K562 (cell line): ENCODE data around the gene RMND5A. TPM values are rescaled to one million over a fixed set of nuclear protein-coding genes. Genes with fewer than 3 reads are reported as not detected.

Experiments
- ATAC-seq: fragments of 200-7000 bp; cut with Tn5 transposase; 3 replicates; pipeline ENCODE4 v1.9.1; 2020; ENCODE audit warnings: moderate library complexity
- BruUV-seq: library from RNA; stranded (reverse); fragments of 400-500 nt; replicated peaks from 2 replicates; lab custom pipeline; 2021; lab: Mats Ljungman, UMichigan
- CTCF ChIA-PET: fragments of 300-600 bp; formaldehyde crosslinking; extraction: SDS; loops from one replicate; lab custom pipeline; 2021; ENCODE audit warnings: low intra/inter-chr PET ratio; lab: Yijun Ruan, JAX
- POLR2A ChIA-PET: fragments of 300-600, 350-650 bp; sonication (Branson Sonifier 250); formaldehyde crosslinking; extraction: SDS; loops from one replicate; lab custom pipeline; 2021; ENCODE audit warnings: antibody characterized with exemption, inconsistent platforms; lab: Yijun Ruan, JAX
- DNase-seq, 4 experiments: peaks; one replicate each; pipeline versions ENCODE4 v3.0.0 to v3.0.0-alpha.2; 2011 to 2018; ENCODE audit warnings: low spot score in 3 of 4, mixed read lengths in 3 of 4; ENCODE audit errors: extremely low read depth in 1 of 4
- FAIRE-seq: peaks from 2 replicates; lab custom pipeline; 2011; peaks lifted over from hg19 to GRCh38; lab: Jason Lieb, UNC
- H2AFZ ChIP-seq: 2 replicates; pipeline ENCODE4 v1.6.0; 2011; ENCODE audit warnings: low read depth, low read length, control low read depth, inconsistent platforms
- H3K27ac ChIP-seq: fragments of 200-600 bp; 3 replicates; pipeline ENCODE4 v1.8.0; 2011; ENCODE audit warnings: low read depth, mild to moderate bottlenecking, control low read depth, inconsistent platforms, low read length, moderate library complexity, mixed read lengths; ENCODE audit errors: extremely low read depth
- H3K27me3 ChIP-seq, 2 experiments: fragments of 300-600 bp in 1 of 2; 2 replicates in 1 of 2; 3 replicates in 1 of 2; pipeline versions ENCODE4 v1.6.0 to v1.8.0; 2011; ENCODE audit warnings: inconsistent platforms in 2 of 2, low read length in 2 of 2, mild to moderate bottlenecking in 1 of 2, mixed read lengths in 1 of 2, moderate library complexity in 1 of 2; ENCODE audit not compliant: control insufficient read depth in 2 of 2, insufficient read depth in 2 of 2
- H3K36me3 ChIP-seq: fragments of 300-600 bp; 3 replicates; pipeline ENCODE4 v1.8.0; 2011; ENCODE audit warnings: mild to moderate bottlenecking, low read length, inconsistent platforms; ENCODE audit not compliant: control insufficient read depth, insufficient read depth
- H3K4me1 ChIP-seq, 2 experiments: fragments of 200-600 bp in 1 of 2; replicated peaks in 1 of 2; 2 replicates in 1 of 2; 3 replicates in 1 of 2; pipeline versions ENCODE4 v1.5.1 to v1.8.0; 2011; ENCODE audit warnings: inconsistent platforms in 2 of 2, low read length in 2 of 2, mild to moderate bottlenecking in 1 of 2, mixed read lengths in 1 of 2, moderate library complexity in 1 of 2; ENCODE audit not compliant: control insufficient read depth in 2 of 2, insufficient read depth in 2 of 2
- H3K4me2 ChIP-seq: 2 replicates; pipeline ENCODE4 v1.6.1; 2011; ENCODE audit warnings: low read length, control low read depth, inconsistent platforms, mixed read lengths; ENCODE audit not compliant: insufficient read depth
- H3K4me3 ChIP-seq: fragments of 200-600 bp; sonication (generic), shearing (Covaris generic); 2 replicates; pipeline ENCODE4 v1.5.1; 2016; ENCODE audit warnings: control low read depth, inconsistent platforms
- H3K79me2 ChIP-seq: fragments of 200-600 bp; 3 replicates; pipeline ENCODE4 v1.8.0; 2011; ENCODE audit warnings: low read length, inconsistent platforms; ENCODE audit not compliant: control insufficient read depth, insufficient read depth
- H3K9ac ChIP-seq, 2 experiments: 2 replicates each; pipeline versions ENCODE4 v1.6.0 to v1.6.1; 2011; ENCODE audit warnings: low read depth in 2 of 2, low read length in 2 of 2, control low read depth in 1 of 2, inconsistent platforms in 1 of 2, mild to moderate bottlenecking in 1 of 2, mixed read lengths in 1 of 2; ENCODE audit not compliant: insufficient read depth in 1 of 2
- H3K9me1 ChIP-seq: one replicate; pipeline ENCODE4 v1.6.0; 2011; ENCODE audit warnings: inconsistent platforms, mild to moderate bottlenecking, low read length, moderate library complexity; ENCODE audit not compliant: control insufficient read depth, insufficient read depth
- H3K9me3 ChIP-seq: replicated peaks from 2 replicates; pipeline ENCODE4 v1.5.1; 2011; ENCODE audit warnings: low read depth, low read length, inconsistent platforms; ENCODE audit not compliant: control insufficient read depth, insufficient read depth
- H4K20me1 ChIP-seq: replicated peaks from 2 replicates; pipeline ENCODE4 v1.6.1; 2011; ENCODE audit warnings: low read length, inconsistent platforms, mixed read lengths; ENCODE audit not compliant: control insufficient read depth, insufficient read depth
- BRF2 ChIP-seq: IDR thresholded peaks from 3 replicates; pipeline ENCODE4 v1.6.1; 2011; ENCODE audit warnings: borderline replicate concordance, mild to moderate bottlenecking; ENCODE audit not compliant: insufficient read length, insufficient read depth
- CEBPG ChIP-seq, 3 experiments: fragments of 200-800 bp in 1 of 3; sonication (Bioruptor generic) in 1 of 3; sonication (generic) in 1 of 3; formaldehyde crosslinking in 1 of 3; IDR thresholded peaks in 2 of 3; conservative IDR thresholded peaks in 1 of 3; 2 replicates each; pipeline versions ENCODE4 v1.6.1 to v1.8.0; 2016 to 2022; ENCODE audit warnings: missing compliant biosample characterization in 2 of 3, missing genetic modification characterization in 2 of 3, mild to moderate bottlenecking in 1 of 3, missing genetic modification reagents in 1 of 3
- JUN ChIP-seq, 2 experiments: sonication (generic) in 1 of 2; formaldehyde crosslinking in 1 of 2; IDR thresholded peaks; 2 replicates each; pipeline versions ENCODE4 v1.6.1 to v1.8.0; 2012 to 2022; ENCODE audit warnings: borderline replicate concordance in 2 of 2, mild to moderate bottlenecking in 2 of 2, improper control_type of control experiment in 1 of 2, low read depth in 1 of 2, low read length in 1 of 2, missing genetic modification reagents in 1 of 2
- JUNB ChIP-seq: fragments of 450-650 bp; formaldehyde crosslinking; conservative IDR thresholded peaks from 2 replicates; pipeline ENCODE4 v1.4.0; 2020; ENCODE audit warnings: mild to moderate bottlenecking
- PCBP2 ChIP-seq: fragments of 200-400 bp; formaldehyde crosslinking; IDR thresholded peaks from 2 replicates; pipeline ENCODE4 v1.6.1; 2018; ENCODE audit warnings: low read length, low read depth, mild to moderate bottlenecking, moderate library complexity; ENCODE audit not compliant: poor library complexity, severe bottlenecking
- PKNOX1 ChIP-seq: fragments of 450-650 bp; IDR thresholded peaks from 2 replicates; pipeline ENCODE4 v1.6.1; 2016
- SMC3 ChIP-seq: conservative IDR thresholded peaks from 2 replicates; pipeline ENCODE4 v1.6.1; 2011; ENCODE audit warnings: low read depth, low read length, improper control_type of control experiment; ENCODE audit not compliant: insufficient read depth
- TEAD4 ChIP-seq, 2 experiments: sonication (generic) in 1 of 2; formaldehyde crosslinking in 1 of 2; IDR thresholded peaks; 2 replicates each; pipeline versions ENCODE4 v1.6.1 to v1.8.0; 2012 to 2022; ENCODE audit warnings: borderline replicate concordance in 1 of 2, inconsistent platforms in 1 of 2, low read length in 1 of 2, mild to moderate bottlenecking in 1 of 2, missing genetic modification reagents in 1 of 2
- ZNF253 ChIP-seq: fragments of 250-450 bp; sonication (Bioruptor Pico); conservative IDR thresholded peaks from 2 replicates; pipeline ENCODE4 v1.6.1; 2021; ENCODE audit warnings: mild to moderate bottlenecking
- ZNF449 ChIP-seq: fragments of 250-450 bp; sonication (Bioruptor Pico); IDR thresholded peaks from 2 replicates; pipeline ENCODE4 v1.8.0; 2022; ENCODE audit warnings: moderate library complexity, mild to moderate bottlenecking, inconsistent platforms
- WGBS: fragments of 100-300 bp; shearing (Covaris generic); methylation state at CpG from one replicate; pipeline ENCODE4 v1.1.6; 2016; ENCODE audit warnings: low coverage, mixed read lengths; ENCODE audit not compliant: insufficient coverage; ENCODE audit errors: missing lambda C conversion rate; 5-methylcytosine and 5-hydroxymethylcytosine counted together
- in situ Hi-C: fragments of 300-500 bp; cut with MboI; formaldehyde crosslinking; loops from 4 replicates; pipeline ENCODE4 v1.15.0; 2018; ENCODE audit warnings: inconsistent platforms, mixed read lengths
- intact Hi-C: fragments of 100-400 bp; cut with micrococcal nuclease; formaldehyde crosslinking; loops from 2 replicates; pipeline ENCODE4 v1.14.2; 2022
- polyA plus RNA-seq, 8 experiments: library from polyadenylated mRNA; depleted of rRNA in 4 of 8; stranded (reverse) in 5 of 8; unstranded in 3 of 8; fragments of >200 nt; fragmentation: Nextera tagmentation in 2 of 8; fragmentation: Illumina TruSeq in 1 of 8; extraction: Ambion mirVana in 2 of 8; extraction: Trizol in 1 of 8; gene quantifications; 2 replicates each; pipeline versions ENCODE4 v1.2.1 to v1.2.3, GENCODE V29; 2011 to 2014; ENCODE audit warnings: inconsistent platforms in 1 of 8, missing spikeins in 1 of 8
- total RNA-seq, 7 experiments: library from RNA; depleted of rRNA in 6 of 7; stranded (reverse); fragments of >200 nt in 6 of 7; fragmentation: Illumina TruSeq in 2 of 7; extraction: Trizol in 2 of 7; gene quantifications; 2 replicates each; pipeline versions ENCODE4 v1.2.1 to v1.2.3, GENCODE V29; 2011 to 2021; ENCODE audit warnings: low replicate concordance in 1 of 7

RMND5A gene
- total and polyA plus RNA-seq, 9 of the 15 experiments (the other 6 are each of a cell fraction or from before 2014, with no cell fraction given) = 13.2 to 43.5 (median 34.1) TPM

GRCh38 chr2:86818114-86818801, 98.2 kb downstream of the RMND5A start:
- H3K27ac ChIP-seq = no peak overlapping the region
- 1% methylated on average over 4 of the region's 4 CpGs for WGBS
- H3K79me2 ChIP-seq = no peaks in the 10 kb centered on the region
- TF ChIP-seq JUNB (CRISPR knock-in tag) = no peak
- TF ChIP-seq TEAD4 (IDR thresholded peaks at IDR 0.05; ENCODE audit: low read length) = no peak
- no peak for TF ChIP-seq TEAD4 (CRISPR knock-in tag; IDR thresholded peaks at IDR 0.05; ENCODE audit: borderline replicate concordance)
- no peak for TF ChIP-seq ZNF449 (CRISPR knock-in tag)
- TF ChIP-seq PCBP2 = no peak
- TF ChIP-seq ZNF253 = no peak
- no peak for TF ChIP-seq BRF2
- no peak for TF ChIP-seq CEBPG (CRISPR knock-in tag; IDR thresholded peaks at IDR 0.05)
- TF ChIP-seq CEBPG (tag; conservative IDR thresholded peaks at IDR 0.05 in 1 of 2, IDR thresholded peaks at IDR 0.05 in 1 of 2) = no peak
- TF ChIP-seq JUN (IDR thresholded peaks at IDR 0.05; ENCODE audit: borderline replicate concordance, low read depth, low read length) = no peak
- no peak for TF ChIP-seq JUN (CRISPR knock-in tag; IDR thresholded peaks at IDR 0.05; ENCODE audit: borderline replicate concordance)
- TF ChIP-seq SMC3 = no peak
- no peak for TF ChIP-seq PKNOX1
- ATAC-seq (no peak), DNase-seq (no peak), FAIRE-seq (no peak)
- peaks cover 0 to 13% of the 10 kb centered on the region in 2 experiments; a peak in 4 of 5 replicates for H3K27me3 ChIP-seq
- POLR2A ChIA-PET = interaction anchor here (0.6 kb wide), 1 partner anchor 49 kb away, joined by 3 read pairs; no protein-coding TSS in a partner anchor
- H4K20me1 ChIP-seq = no peaks in the 10 kb centered on the region
- in situ Hi-C loops = no loop called here
- no peak overlapping the region for H3K9ac ChIP-seq
- H3K4me2 ChIP-seq = no peak overlapping the region
- intact Hi-C loops = no loop called here
- no TSS peak for BruUV-seq
- no peak overlapping the region for H2AFZ ChIP-seq
- peaks cover 0 to 6% of the 10 kb centered on the region in 2 experiments; a peak in 1 of 5 replicates for H3K4me1 ChIP-seq
- no peaks in the 10 kb centered on the region for H3K9me1 ChIP-seq
- CTCF ChIA-PET = no interaction called here
- H3K36me3 ChIP-seq = no peaks in the 10 kb centered on the region
- no peaks in the 10 kb centered on the region for H3K9me3 ChIP-seq
- no peak overlapping the region for H3K4me3 ChIP-seq
